Measurements from ENCODE around the gene NR3C1.

- TF ChIP-seq ARNTL (CRISPR knock-in tag; IDR thresholded peaks at IDR 0.05; ENCODE audit: borderline replicate concordance, low read depth) (no peak), CSDC2 (CRISPR knock-in tag; IDR thresholded peaks at IDR 0.05) (no peak), PPARA (CRISPR knock-in tag; IDR thresholded peaks at IDR 0.05; ENCODE audit: borderline replicate concordance) (no peak), GLIS3 (CRISPR knock-in tag; IDR thresholded peaks at IDR 0.05) (no peak), ZFP30 (CRISPR knock-in tag; IDR thresholded peaks at IDR 0.05) (no peak), CREB5 (CRISPR knock-in tag; IDR thresholded peaks at IDR 0.05; ENCODE audit: low read depth) (no peak), ZNF70 (CRISPR knock-in tag; IDR thresholded peaks at IDR 0.05) (no peak), POU6F1 (CRISPR knock-in tag; IDR thresholded peaks at IDR 0.05; ENCODE audit: borderline replicate concordance, low read depth) (no peak), ESRRG (CRISPR knock-in tag; IDR thresholded peaks at IDR 0.05) (no peak), ZFP3 (CRISPR knock-in tag; IDR thresholded peaks at IDR 0.05) (no peak)
Observed at GRCh38 chr5:143404416-143405062, 1.1 kb upstream of the NR3C1 start.

All from SK-N-SH treated with all-trans-retinoic acid at 6 μM for 48 hours (cell line).